ENCODE results near the gene ANKMY1. TPM values are rescaled to one million over a fixed set of nuclear protein-coding genes. Genes with fewer than 3 reads are reported as not detected.

Gene ANKMY1
- total and polyA plus RNA-seq, 2 of the 13 experiments (the other 11 are each of a cell fraction or from before 2014, with no cell fraction given): 11.7 to 18.8 TPM

- 0 out of 2 replicates have a peak, but pooled peaks cover 8% of the 10 kb centered on the region for H3K4me1 ChIP-seq (ENCODE audit: insufficient read depth, low read length)
- H2AFZ ChIP-seq (ENCODE audit: low read length): no peak overlapping the region
- no peak overlapping the region for H3K4me2 ChIP-seq (ENCODE audit: low read depth, low read length)
- CTCF ChIA-PET (ENCODE audit: low intra/inter-chr PET ratio, low total read pairs): no interaction called here
- peaks cover 7 to 27% of the 10 kb centered on the region in 2 experiments; a peak in 4 of 5 replicates for H3K27me3 ChIP-seq (ENCODE audit: control insufficient read depth in 1 of 2, insufficient read depth in 2 of 2, low read length in 2 of 2)
- POLR2A ChIA-PET: no interaction called here
- in situ Hi-C loops (cut with HindIII; ENCODE audit: extremely low pct_ligation_motif_present, low pct_unique_long_range_greater_than_20kb) (no loop called here), intact Hi-C loops (cut with micrococcal nuclease; ENCODE audit: unreplicated experiment) (no loop called here)
- no peaks in the 10 kb centered on the region for H3K9me3 ChIP-seq (ENCODE audit: low read length)
- no peaks in the 10 kb centered on the region; the same call in 1 of the 2 replicates for H4K20me1 ChIP-seq (ENCODE audit: insufficient read depth, low read length)
- DNase-seq (ENCODE audit: low spot score) (no peak), FAIRE-seq (no peak), ATAC-seq (no peak)
- TF ChIP-seq DR1 (CRISPR knock-in tag; IDR thresholded peaks at IDR 0.05): no peak
- TF ChIP-seq ZNF543 (CRISPR knock-in tag; IDR thresholded peaks at IDR 0.05): no peak
- no peak for TF ChIP-seq ZNF350 (CRISPR knock-in tag; IDR thresholded peaks at IDR 0.05; ENCODE audit: borderline replicate concordance, low read depth)
- no peak for TF ChIP-seq ATF7-NPFF (CRISPR knock-in tag; IDR thresholded peaks at IDR 0.05; ENCODE audit: low read depth)
- TF ChIP-seq ZBTB14 (CRISPR knock-in tag; IDR thresholded peaks at IDR 0.05): no peak
- TF ChIP-seq KDM5A (IDR thresholded peaks at IDR 0.05; ENCODE audit: borderline replicate concordance, low read length): no peak
- TF ChIP-seq ZNF18 (CRISPR knock-in tag; IDR thresholded peaks at IDR 0.05; ENCODE audit: insufficient replicate concordance): no peak
- TF ChIP-seq ZIK1 (CRISPR knock-in tag; IDR thresholded peaks at IDR 0.05; ENCODE audit: borderline replicate concordance, low read depth): no peak
- TF ChIP-seq ZNF329 (CRISPR knock-in tag; IDR thresholded peaks at IDR 0.05; ENCODE audit: low read depth): no peak
- no peaks in the 10 kb centered on the region for H3K79me2 ChIP-seq (ENCODE audit: insufficient read depth, low read length)
- H3K9ac ChIP-seq (ENCODE audit: insufficient read depth, low read depth, low read length): no peak overlapping the region
- H3K4me3 ChIP-seq (replicated peaks in 1 of 3; ENCODE audit: insufficient read depth in 1 of 3, low read depth in 2 of 3, low read length in 3 of 3): no peak overlapping the region
- H3K27ac ChIP-seq (ENCODE audit: extremely low read length, insufficient read depth, low read length): no peak overlapping the region
- no TSS peak for BruUV-seq (replicated peaks)
- WGBS (ENCODE audit: low lambda C conversion rate): 71% methylated on average over 10 of the region's 16 CpGs
- no peaks in the 10 kb centered on the region for H3K36me3 ChIP-seq (replicated peaks in 1 of 2; ENCODE audit: control insufficient read depth in 1 of 2, insufficient read depth in 2 of 2, low read length in 2 of 2)
These were observed 113.3 kb downstream of the ANKMY1 start for GRCh38 chr2:240444464-240444863.

Data from HepG2 (cell line).